Measurements from ENCODE around the gene PLTP.
"Not testable (repeated sequence)": the region's sequence is repeated elsewhere in the genome, so short reads cannot be mapped to it uniquely, and the experiment has no call there.

- TF ChIP-seq CTCF (IDR thresholded peaks at IDR 0.05; ENCODE audit: borderline replicate concordance, extremely low read depth, low read length, poor library complexity, severe bottlenecking); EZH2 (IDR thresholded peaks at IDR 0.05; ENCODE audit: borderline replicate concordance, low read depth, low read length, severe bottlenecking): not testable (repeated sequence)
These were observed 44.4 kb upstream of the PLTP start for GRCh38 chr20:45956326-45956725.

Measured in DND-41 (cell line).